ENCODE measurements around the gene TRAPPC10.

- TF ChIP-seq EZH2phosphoT487 (IDR thresholded peaks at IDR 0.05; ENCODE audit: low read depth, severe bottlenecking, unreplicated experiment) = no peak
- TF ChIP-seq, protein P1, sequence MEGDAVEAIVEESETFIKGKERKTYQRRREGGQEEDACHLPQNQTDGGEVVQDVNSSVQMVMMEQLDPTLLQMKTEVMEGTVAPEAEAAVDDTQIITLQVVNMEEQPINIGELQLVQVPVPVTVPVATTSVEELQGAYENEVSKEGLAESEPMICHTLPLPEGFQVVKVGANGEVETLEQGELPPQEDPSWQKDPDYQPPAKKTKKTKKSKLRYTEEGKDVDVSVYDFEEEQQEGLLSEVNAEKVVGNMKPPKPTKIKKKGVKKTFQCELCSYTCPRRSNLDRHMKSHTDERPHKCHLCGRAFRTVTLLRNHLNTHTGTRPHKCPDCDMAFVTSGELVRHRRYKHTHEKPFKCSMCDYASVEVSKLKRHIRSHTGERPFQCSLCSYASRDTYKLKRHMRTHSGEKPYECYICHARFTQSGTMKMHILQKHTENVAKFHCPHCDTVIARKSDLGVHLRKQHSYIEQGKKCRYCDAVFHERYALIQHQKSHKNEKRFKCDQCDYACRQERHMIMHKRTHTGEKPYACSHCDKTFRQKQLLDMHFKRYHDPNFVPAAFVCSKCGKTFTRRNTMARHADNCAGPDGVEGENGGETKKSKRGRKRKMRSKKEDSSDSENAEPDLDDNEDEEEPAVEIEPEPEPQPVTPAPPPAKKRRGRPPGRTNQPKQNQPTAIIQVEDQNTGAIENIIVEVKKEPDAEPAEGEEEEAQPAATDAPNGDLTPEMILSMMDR (IDR thresholded peaks at IDR 0.05; ENCODE audit: poor library complexity) = no peak
Observed at GRCh38 chr21:44092211-44092610, 80.1 kb downstream of the TRAPPC10 start.

All from hepatocyte (in vitro differentiated cells).